Central memory CD8-positive, alpha-beta T cell (primary cell): Measurements from ENCODE around the gene LIPA.
"Not testable (repeated sequence)": the region's sequence is repeated elsewhere in the genome, so short reads cannot be mapped to it uniquely, and the experiment has no call there.

Experiments used
- ATAC-seq: fragments of 150-1000 bp; cut with Tn5 transposase; replicated peaks from 2 replicates; pipeline ENCODE4 v1.10.0; 2022; ENCODE audit warnings: mild to moderate bottlenecking, moderate FRiP score, moderate number of reproducible peaks; ENCODE audit not compliant: poor library complexity, severe bottlenecking; ENCODE audit errors: extremely low read depth
- DNase-seq, 2 donors: peaks; one replicate each; pipeline ENCODE4 v3.0.0; 2021; ENCODE audit warnings: low spot score in 2 of 2
- H3K27ac Mint-ChIP-seq: one replicate; pipeline ENCODE4 v1.8.0; 2022; ENCODE audit warnings: low read depth, mild to moderate bottlenecking, moderate library complexity, mixed read lengths
- H3K27me3 Mint-ChIP-seq: one replicate; pipeline ENCODE4 v1.8.0; 2022; ENCODE audit warnings: mixed read lengths
- H3K36me3 Mint-ChIP-seq: one replicate; pipeline ENCODE4 v1.8.0; 2022; ENCODE audit warnings: mild to moderate bottlenecking, moderate library complexity, mixed read lengths; ENCODE audit not compliant: insufficient read depth
- H3K4me1 Mint-ChIP-seq: one replicate; pipeline ENCODE4 v1.8.0; 2022; ENCODE audit warnings: mixed read lengths
- H3K4me3 Mint-ChIP-seq: one replicate; pipeline ENCODE4 v1.8.0; 2022; ENCODE audit warnings: mild to moderate bottlenecking, moderate library complexity, mixed read lengths
- H3K9me3 Mint-ChIP-seq: one replicate; pipeline ENCODE4 v1.8.0; 2022; ENCODE audit warnings: mixed read lengths

LIPA gene

GRCh38 chr10:89263531-89263930 is 12.0 kb upstream of the LIPA start:
- Mint-ChIP-seq H3K27me3 (peaks cover 8% of the 10 kb centered on the region), H3K27ac (no peak overlapping the region), H3K9me3 (no peaks in the 10 kb centered on the region), H3K4me1 (no peaks in the 10 kb centered on the region), H3K4me3 (no peak overlapping the region), H3K36me3 (peaks cover 3% of the 10 kb centered on the region)
- no peak for DNase-seq
- no peak for ATAC-seq

GRCh38 chr10:89263091-89263490 is 11.5 kb upstream of the LIPA start:
- no peak overlapping the region for H3K27ac Mint-ChIP-seq
- H3K4me3 Mint-ChIP-seq: no peak overlapping the region
- peaks cover 3% of the 10 kb centered on the region for H3K36me3 Mint-ChIP-seq
- H3K4me1 Mint-ChIP-seq: no peaks in the 10 kb centered on the region
- H3K27me3 Mint-ChIP-seq: peaks cover 8% of the 10 kb centered on the region
- H3K9me3 Mint-ChIP-seq: no peaks in the 10 kb centered on the region
- no peak for DNase-seq
- ATAC-seq: no peak

- Mint-ChIP-seq H3K4me3 (no peak overlapping the region), H3K36me3 (peaks cover 3% of the 10 kb centered on the region), H3K27ac (no peak overlapping the region), H3K27me3 (peaks cover 11% of the 10 kb centered on the region), H3K4me1 (no peaks in the 10 kb centered on the region), H3K9me3 (no peaks in the 10 kb centered on the region)
- ATAC-seq (no peak), DNase-seq (no peak)
These were observed 10.8 kb upstream of the LIPA start for GRCh38 chr10:89262086-89263051.

- Mint-ChIP-seq H3K27me3 (peaks cover 25% of the 10 kb centered on the region), H3K9me3 (no peaks in the 10 kb centered on the region), H3K27ac (no peak overlapping the region), H3K36me3 (peaks cover 3% of the 10 kb centered on the region), H3K4me1 (no peaks in the 10 kb centered on the region), H3K4me3 (no peak overlapping the region)
- ATAC-seq: no peak
- DNase-seq: no peak
These were observed 7.3 kb upstream of the LIPA start for GRCh38 chr10:89258881-89259280.

- H3K9me3 Mint-ChIP-seq: no peaks in the 10 kb centered on the region
These were observed 6.0 kb upstream of the LIPA start for GRCh38 chr10:89257581-89257980.

GRCh38 chr10:89256962-89257361 is 5.4 kb upstream of the LIPA start:
- Mint-ChIP-seq H3K4me1 (no peaks in the 10 kb centered on the region), H3K36me3 (peaks cover 3% of the 10 kb centered on the region), H3K9me3 (no peaks in the 10 kb centered on the region), H3K27me3 (peaks cover 25% of the 10 kb centered on the region), H3K27ac (no peak overlapping the region), H3K4me3 (no peak overlapping the region)
- DNase-seq (no peak), ATAC-seq (no peak)

More at GRCh38 chr10:89257581-89257980, 6.0 kb upstream of the LIPA start:
- Mint-ChIP-seq H3K36me3 (peaks cover 3% of the 10 kb centered on the region), H3K27ac (no peak overlapping the region), H3K4me3 (no peak overlapping the region), H3K4me1 (no peaks in the 10 kb centered on the region), H3K27me3 (peaks cover 25% of the 10 kb centered on the region)
- ATAC-seq (no peak), DNase-seq (no peak)

- Mint-ChIP-seq H3K36me3 (peaks cover 7% of the 10 kb centered on the region), H3K9me3 (no peaks in the 10 kb centered on the region), H3K27ac (no peak overlapping the region), H3K4me1 (no peaks in the 10 kb centered on the region), H3K4me3 (no peak overlapping the region), H3K27me3 (peaks cover 25% of the 10 kb centered on the region)
- ATAC-seq: no peak
- DNase-seq: no peak
These were observed 4.8 kb upstream of the LIPA start for GRCh38 chr10:89256340-89256739.

GRCh38 chr10:89255793-89256192 is 4.2 kb upstream of the LIPA start:
- H3K4me3 Mint-ChIP-seq: no peak overlapping the region

GRCh38 chr10:89255091-89255579 is 3.6 kb upstream of the LIPA start:
- H3K9me3 Mint-ChIP-seq, ATAC-seq, H3K36me3 Mint-ChIP-seq, H3K27ac Mint-ChIP-seq, DNase-seq, H3K4me3 Mint-ChIP-seq: not testable (repeated sequence)
- Mint-ChIP-seq H3K4me1 (peaks cover 12% of the 10 kb centered on the region), H3K27me3 (peaks cover 25% of the 10 kb centered on the region)

More at GRCh38 chr10:89255793-89256192, 4.2 kb upstream of the LIPA start:
- Mint-ChIP-seq H3K27ac (no peak overlapping the region), H3K9me3 (no peaks in the 10 kb centered on the region), H3K4me1 (peaks cover 5% of the 10 kb centered on the region), H3K36me3 (peaks cover 11% of the 10 kb centered on the region), H3K27me3 (peaks cover 25% of the 10 kb centered on the region)
- ATAC-seq (no peak), DNase-seq (no peak)

GRCh38 chr10:89252225-89252585 is 630 bp upstream of the LIPA start:
- Mint-ChIP-seq H3K4me3 (peak overlapping the region; percentile 90), H3K9me3 (no peaks in the 10 kb centered on the region), H3K27me3 (peaks cover 20% of the 10 kb centered on the region), H3K4me1 (peaks cover 20% of the 10 kb centered on the region), H3K36me3 (peaks cover 8% of the 10 kb centered on the region), H3K27ac (peak overlapping the region; percentile 84)
- ATAC-seq (no peak), DNase-seq (no peak)

- Mint-ChIP-seq H3K27me3 (peaks cover 11% of the 10 kb centered on the region), H3K27ac (peak overlapping the region; percentile 84), H3K9me3 (no peaks in the 10 kb centered on the region), H3K4me1 (peaks cover 20% of the 10 kb centered on the region), H3K4me3 (peak overlapping the region; percentile 90), H3K36me3 (peaks cover 10% of the 10 kb centered on the region)
- DNase-seq (no peak), ATAC-seq (no peak)
These were observed 638 bp downstream of the LIPA start for GRCh38 chr10:89250865-89251408.

GRCh38 chr10:89248990-89249389 is 2.6 kb downstream of the LIPA start:
- peak overlapping the region; percentile 44 for H3K4me3 Mint-ChIP-seq
- H3K27me3 Mint-ChIP-seq: no peaks in the 10 kb centered on the region
- peak overlapping the region; percentile 76 for H3K27ac Mint-ChIP-seq
- H3K4me1 Mint-ChIP-seq: peaks cover 20% of the 10 kb centered on the region
- DNase-seq (no peak), ATAC-seq (no peak)
- peaks cover 15% of the 10 kb centered on the region for H3K36me3 Mint-ChIP-seq
- H3K9me3 Mint-ChIP-seq: no peaks in the 10 kb centered on the region

- not testable (repeated sequence) for H3K27ac Mint-ChIP-seq, H3K9me3 Mint-ChIP-seq, H3K4me3 Mint-ChIP-seq, ATAC-seq, DNase-seq, H3K27me3 Mint-ChIP-seq
- Mint-ChIP-seq H3K4me1 (peaks cover 26% of the 10 kb centered on the region), H3K36me3 (peaks cover 15% of the 10 kb centered on the region)
These were observed 4.0 kb downstream of the LIPA start for GRCh38 chr10:89247623-89248022.
